Kidney glomerular epithelial cell (primary cell): ENCODE measurements around the gene EMILIN1.
A peak's percentile ranks its signal among the peaks of the same experiment; 100 is the strongest.

Experiments used
- DNase-seq: peaks from one replicate; lab custom pipeline; 2025; lab: John Stamatoyannopoulos, UW

Gene EMILIN1

DNA sequence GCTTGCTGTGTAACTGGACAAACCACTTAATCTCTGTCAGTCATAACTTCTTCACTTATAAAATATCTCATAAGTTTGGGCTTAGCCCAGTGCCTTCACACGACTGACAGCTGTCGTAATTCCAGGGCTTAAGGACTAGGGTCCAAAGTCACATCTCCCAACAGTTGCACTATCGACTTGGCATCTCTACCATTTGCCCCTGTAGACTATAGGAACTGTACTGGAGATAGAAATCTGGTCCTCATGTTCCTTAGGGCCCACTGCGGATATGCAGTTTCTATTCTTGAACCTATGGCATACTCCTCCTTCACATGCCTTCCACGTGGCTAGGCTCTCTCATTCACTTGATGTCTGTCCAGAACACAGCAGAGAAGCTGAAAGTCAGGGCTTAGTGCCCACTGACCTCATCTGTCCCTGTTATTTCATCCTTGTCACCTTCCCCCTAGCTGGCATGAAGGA lies 47.9 kb downstream of the EMILIN1 start:
- DNase-seq, result no peak

DNA sequence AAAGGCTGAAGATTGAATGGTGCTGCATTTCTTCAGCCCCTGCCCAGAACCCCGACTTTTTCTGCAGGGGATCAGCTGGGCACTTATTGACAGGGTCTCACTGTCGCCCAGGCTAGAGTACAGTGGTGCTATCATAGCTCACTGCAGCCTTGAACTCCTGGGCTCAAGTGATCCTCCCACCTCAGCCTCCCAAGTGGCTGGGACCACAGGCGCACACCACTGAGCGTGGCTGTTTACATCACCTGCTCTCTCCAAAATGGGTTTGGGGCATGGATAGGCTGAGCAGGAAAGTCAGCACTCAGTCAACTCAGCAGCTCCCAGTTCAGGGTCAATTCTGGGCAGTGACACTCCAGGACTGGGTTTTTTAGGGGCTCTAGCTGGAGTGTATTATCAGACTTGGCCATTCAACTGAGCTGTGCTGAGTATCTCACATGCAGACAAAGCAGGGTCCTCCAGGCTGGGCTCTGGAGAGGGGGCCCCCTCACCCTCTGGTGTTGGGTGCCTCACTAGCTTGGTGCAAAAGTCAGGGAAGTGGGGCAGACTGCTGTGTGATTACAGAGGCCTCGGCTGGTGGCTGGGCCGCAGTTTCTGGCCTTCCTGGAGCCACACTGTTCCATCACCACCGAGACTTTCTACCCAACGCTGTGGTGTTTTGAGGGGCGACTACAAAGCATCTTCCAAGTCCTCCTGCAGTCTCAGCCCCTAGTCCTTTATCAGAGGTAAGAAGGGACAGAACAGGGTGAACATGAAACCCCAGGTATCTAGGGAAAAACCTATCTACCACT lies 49.7 kb downstream of the EMILIN1 start:
- no peak for DNase-seq

DNA sequence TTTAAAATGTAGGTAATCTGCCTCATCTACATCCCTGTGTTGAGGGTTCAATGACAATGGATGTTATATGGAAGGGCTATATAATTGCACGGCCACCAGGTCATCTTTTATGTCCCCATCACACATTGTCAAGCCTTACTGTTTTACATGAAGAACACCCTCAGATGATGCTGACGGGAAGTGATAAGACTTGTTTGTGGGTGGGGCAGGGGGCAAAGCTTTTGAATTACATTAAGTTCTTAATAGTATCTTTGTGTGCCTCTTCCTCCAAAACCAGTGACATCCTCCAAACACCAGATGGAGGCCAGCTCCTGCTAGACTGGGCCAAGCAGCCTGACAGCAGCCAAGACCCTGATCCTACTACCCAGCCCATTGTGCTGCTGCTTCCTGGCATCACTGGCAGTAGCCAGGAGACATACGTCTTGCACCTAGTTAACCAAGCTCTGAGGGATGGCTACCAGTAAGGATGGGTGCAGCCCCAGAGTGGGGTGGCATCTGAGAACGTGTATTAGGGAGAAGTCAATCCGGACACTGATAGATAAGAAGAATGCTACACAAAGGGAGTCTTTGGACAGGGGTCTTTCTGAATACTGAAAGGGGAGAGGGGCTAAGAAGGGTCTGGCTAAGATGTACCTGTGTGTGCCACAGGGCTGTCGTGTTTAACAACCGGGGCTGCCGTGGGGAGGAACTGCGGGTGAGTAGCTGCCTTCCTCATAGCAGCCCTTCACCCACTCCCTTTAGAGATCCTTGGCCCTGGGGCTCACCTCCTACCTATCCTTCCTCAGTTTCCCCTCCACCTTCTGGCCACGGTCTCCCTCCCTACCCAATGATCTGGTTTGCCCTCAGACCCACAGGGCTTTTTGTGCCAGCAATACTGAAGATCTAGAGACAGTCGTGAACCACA lies 50.5 kb downstream of the EMILIN1 start:
- DNase-seq, result no peak

DNA sequence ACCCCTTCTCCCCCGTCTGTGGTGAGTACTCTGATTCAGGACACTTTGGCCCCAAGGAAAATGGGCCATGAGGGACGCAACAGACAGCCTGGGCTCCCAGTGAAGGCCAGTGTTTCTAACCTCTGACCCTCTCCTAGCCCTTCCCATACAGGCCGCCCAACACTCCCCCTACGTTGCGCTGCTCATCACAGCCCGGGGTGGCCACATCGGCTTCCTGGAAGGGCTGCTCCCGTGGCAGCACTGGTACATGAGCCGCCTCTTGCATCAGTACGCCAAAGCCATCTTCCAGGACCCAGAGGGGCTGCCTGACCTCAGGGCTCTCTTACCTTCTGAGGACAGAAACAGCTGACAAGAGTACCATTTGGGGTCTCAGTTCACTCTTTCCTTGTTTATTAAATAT lies 52.0 kb downstream of the EMILIN1 start:
- DNase-seq, result no peak

DNA sequence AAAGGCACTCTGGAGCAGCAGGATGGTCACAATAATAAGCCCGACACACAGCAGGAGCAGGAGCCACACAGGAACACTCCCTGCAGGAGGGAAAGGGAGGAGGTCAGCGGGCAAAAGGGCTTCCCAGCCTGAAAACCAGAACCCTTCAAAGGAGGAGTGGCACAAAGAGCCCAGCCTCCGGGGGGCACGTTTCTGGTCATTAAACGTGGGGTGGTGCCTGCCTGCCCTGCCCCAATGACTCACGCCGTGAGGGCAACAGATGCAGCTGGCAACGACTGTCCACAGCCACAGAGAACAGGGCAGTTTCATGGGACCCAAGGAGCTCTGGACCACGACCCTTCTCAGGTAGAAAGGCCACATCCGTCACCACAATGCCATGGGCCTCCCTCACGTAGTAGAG lies 53.0 kb downstream of the EMILIN1 start:
- no peak for DNase-seq

DNA sequence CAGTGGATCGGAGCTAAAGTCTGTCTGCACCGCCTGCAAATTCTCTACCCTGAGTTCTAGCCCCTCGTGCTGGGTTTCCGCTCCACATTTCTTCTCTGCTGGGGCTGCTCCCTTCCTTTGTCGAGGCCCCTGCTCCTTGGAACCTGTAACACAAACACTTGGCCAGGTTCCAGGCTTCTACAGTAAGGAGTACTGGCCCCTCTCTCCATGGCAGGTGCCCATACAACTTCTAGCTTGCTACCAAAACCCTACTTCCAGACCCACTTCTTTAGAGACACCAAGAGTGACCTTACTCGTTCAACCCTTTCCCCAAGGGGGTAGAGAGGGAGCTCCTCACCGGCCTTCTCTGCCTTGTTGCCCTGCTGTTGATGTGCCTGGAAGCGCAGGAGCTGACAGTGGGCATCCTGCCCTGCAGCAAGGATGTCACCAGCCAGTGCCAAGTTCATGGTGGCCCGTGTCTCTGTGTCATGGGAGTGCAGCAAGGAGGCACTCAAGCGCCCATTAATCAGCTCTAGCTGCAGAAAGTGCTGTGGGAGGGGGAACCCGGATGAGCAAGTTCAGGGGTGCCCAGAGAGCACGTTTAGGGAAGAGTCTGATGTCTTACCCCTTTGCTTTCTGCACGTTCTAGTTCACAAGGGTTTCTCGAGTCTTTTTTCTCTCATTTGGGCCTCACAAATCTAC lies 54.9 kb downstream of the EMILIN1 start:
- DNase-seq, result no peak

DNA sequence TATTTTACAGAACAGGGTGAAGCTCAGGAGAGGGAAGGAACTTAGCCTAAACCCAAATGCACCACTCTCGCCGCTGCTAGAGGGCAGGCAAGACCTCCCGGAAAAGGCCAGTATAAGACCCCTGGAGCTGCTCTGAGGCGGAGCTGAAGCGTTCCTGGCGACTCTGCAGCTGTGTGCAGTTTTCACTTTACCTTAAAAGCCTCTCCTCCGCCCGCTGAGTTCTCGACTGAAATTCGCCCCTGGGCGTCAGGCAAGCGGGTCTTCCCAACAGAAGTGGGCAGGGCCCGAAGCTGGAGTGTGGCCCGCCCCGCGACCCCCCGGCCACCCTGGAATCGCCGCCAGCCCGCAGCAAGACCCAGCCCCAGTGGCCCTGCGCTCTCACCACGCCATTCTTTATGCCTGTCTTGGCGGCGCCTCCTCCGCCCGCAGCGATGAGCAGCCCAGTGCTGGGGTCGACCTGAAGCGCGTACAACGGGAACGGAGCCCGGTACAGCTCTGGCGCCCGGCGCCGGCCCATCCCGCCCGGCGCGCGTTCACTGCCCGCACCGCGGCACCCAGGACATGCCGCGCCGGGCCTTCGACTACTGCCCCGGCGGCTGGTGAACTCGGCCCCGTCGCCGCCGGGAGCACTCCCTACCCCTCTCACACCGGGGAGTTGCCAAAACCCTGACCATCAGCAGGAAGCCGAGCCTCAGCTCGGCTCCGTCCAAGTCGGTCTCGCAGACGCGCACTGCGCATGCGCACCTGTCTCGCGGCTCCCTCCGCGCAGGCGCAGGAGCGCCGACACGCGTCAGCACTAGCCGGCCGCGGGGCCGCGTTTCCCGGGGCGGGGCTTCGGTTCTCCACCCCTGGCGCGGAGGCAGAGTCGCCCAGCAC lies 55.7 kb downstream of the EMILIN1 start, which contains the start of gene PREB:
PREB (minus strand) TSS at position 732 of the 876 bp plus-strand sequence; CDS start at position 517, 215 bp downstream.
- DNase-seq, result peak; percentile 88

DNA sequence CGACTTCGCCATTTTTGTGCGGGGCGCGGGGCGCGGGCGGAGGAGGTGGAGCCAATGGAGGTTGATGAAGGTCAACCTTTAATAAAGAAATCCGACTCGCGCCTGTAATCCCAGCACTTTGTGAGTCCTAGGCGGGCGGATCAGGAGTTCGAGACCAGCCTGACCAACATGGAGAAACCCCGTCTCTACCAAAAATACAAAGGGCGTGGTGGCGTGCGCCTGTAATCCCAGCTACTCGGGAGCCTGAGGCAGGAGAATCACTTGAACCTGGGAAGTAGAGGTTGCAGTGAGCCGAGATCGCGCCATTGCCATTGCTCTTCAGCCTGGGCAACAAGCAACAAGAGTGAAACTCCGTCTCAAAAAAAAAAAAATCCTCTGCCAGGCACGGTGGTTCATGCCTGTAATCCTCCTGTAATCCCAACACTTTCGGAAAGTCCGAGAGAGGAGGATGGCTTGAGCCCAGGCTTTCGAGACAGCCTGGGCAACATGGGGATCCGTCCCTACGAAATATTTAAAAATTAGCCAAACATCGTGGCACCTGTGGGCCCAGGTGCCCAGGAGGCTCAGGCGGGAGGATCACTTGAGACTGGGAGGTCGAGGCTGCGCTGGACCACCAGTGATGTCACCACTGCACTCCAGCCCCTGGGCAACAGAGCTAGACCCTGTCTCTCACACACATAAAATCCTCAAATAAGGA lies 56.5 kb downstream of the EMILIN1 start:
- DNase-seq, result no peak

DNA sequence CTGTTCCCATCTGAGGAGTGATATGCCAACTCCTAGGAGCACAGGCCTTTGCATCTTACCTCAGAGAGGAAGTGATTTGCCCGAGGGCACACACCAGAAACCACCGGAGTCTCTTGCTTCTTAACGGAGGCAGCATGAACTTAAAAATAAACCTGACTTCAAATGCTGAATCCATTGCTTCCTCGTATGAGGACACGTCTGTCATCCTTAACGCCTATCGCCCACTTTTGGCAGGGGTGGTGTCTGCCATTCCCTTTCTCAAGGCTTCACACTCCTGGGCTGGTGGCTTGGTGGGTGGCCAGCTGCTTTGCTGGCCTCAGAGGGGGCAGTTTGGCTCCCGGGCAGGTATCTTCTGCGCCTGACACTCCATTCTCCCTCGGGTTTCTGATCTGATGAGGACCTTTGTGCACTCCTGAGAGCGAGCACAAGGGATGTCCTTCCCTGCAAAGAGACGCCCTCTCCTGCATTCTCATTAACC lies 57.1 kb downstream of the EMILIN1 start:
- DNase-seq, result no peak
